ENCODE data around the gene TDRD9.

DNA sequence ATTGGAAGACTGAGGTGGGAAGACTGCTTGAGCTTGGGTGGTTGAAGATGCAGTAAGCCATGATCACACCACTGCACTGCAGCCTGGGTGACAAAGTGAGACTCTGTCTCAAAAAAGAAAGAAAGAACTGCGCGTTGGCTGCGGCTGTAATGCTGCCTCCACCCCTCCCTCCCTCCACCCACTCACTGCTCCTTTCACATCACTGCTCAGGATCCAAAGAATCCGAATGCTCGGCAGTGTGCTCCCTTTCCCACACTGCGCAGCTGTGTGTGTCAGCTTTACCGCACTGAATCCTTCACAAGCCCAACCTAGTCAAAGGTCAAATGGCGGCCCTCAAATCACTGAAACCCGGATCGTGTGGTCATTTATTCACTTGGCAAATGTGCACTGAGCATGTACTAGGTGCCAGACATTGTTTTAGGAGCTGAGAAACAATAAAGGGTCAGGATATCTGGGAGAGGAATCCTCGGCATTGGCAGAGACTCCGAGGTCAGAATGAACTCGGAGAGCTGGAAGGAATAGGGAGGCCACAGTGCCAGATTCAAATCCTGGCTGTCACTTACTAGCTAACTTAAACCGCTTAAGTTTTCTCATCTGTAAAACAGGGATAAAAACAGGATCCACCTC is 11.5 kb upstream of the TDRD9 start:
- TF ChIP-seq POLR2A (IDR thresholded peaks at IDR 0.05; ENCODE audit: low read depth, low read length) (no peak), POU2F2 (IDR thresholded peaks at IDR 0.05; ENCODE audit: low read depth, low read length) (no peak), TAF1 (IDR thresholded peaks at IDR 0.05; ENCODE audit: low read depth, low read length) (no peak), POLR2AphosphoS5 (IDR thresholded peaks at IDR 0.05; ENCODE audit: low read depth, low read length) (no peak), PAX5 (IDR thresholded peaks at IDR 0.05; ENCODE audit: insufficient read depth, low read length, severe bottlenecking) (no peak), SPI1 (IDR thresholded peaks at IDR 0.05; ENCODE audit: low read depth, low read length) (no peak)

All from GM12891 (cell line).